Uterus (tissue), 4 donors: ENCODE measurements around the gene TMEM175. TPM values are rescaled to one million over a fixed set of nuclear protein-coding genes. Genes with fewer than 3 reads are reported as not detected.

Experiments
- DNase-seq, 2 donors: peaks; one replicate each; pipeline ENCODE4 v3.0.0-alpha.2; 2019 to 2020
- H3K27ac ChIP-seq, 2 donors: fragments of 200-600 bp; sonication (generic); 1 replicate in 1 of 2; 2 replicates in 1 of 2; pipeline ENCODE4 v1.5.1; 2016 to 2018
- H3K27me3 ChIP-seq, 2 donors: fragments of 200-600 bp; sonication (generic); one replicate each; pipeline ENCODE4 v1.5.1; 2018 to 2019; ENCODE audit warnings: control low read depth in 1 of 2
- H3K36me3 ChIP-seq, 2 donors: fragments of 200-600 bp; sonication (generic); one replicate each; pipeline ENCODE4 v1.5.1; 2019; ENCODE audit warnings: control low read depth in 1 of 2
- H3K4me1 ChIP-seq, 2 donors: fragments of 200-600 bp; sonication (generic); one replicate each; pipeline ENCODE4 v1.5.1; 2018 to 2019; ENCODE audit warnings: control low read depth in 1 of 2
- H3K4me3 ChIP-seq, 2 donors: fragments of 200-600 bp; sonication (generic); 1 replicate in 1 of 2; 2 replicates in 1 of 2; pipeline ENCODE4 v1.5.1; 2018 to 2019; ENCODE audit warnings: mild to moderate bottlenecking in 1 of 2
- H3K9me3 ChIP-seq, 2 donors: fragments of 200-600 bp; sonication (generic); one replicate each; pipeline ENCODE4 v1.5.1; 2019; ENCODE audit warnings: control low read depth in 1 of 2
- CTCF ChIP-seq, 4 experiments: fragments of 200-600 bp in 2 of 4; fragments of 450-650 bp in 2 of 4; sonication (generic) in 2 of 4; IDR thresholded peaks; one replicate each; pipeline ENCODE4 v1.5.1; 2016 to 2019; ENCODE audit warnings: antibody characterized with exemption in 4 of 4, mild to moderate bottlenecking in 2 of 4, moderate library complexity in 1 of 4
- POLR2A ChIP-seq, 2 donors: fragments of 450-650 bp; IDR thresholded peaks; one replicate each; pipeline ENCODE4 v1.6.1; 2016; ENCODE audit warnings: antibody characterized with exemption in 2 of 2, mild to moderate bottlenecking in 1 of 2, moderate library complexity in 1 of 2
- intact Hi-C: fragments of 100-400 bp; cut with DNase I; formaldehyde crosslinking; loops from one replicate; pipeline ENCODE4 v1.15.1; 2023; ENCODE audit warnings: low total_unique reads
- total RNA-seq, 4 donors: library from RNA; depleted of rRNA in 3 of 4; stranded (reverse); fragments of >200 nt in 3 of 4; gene quantifications; one replicate each; pipeline versions ENCODE4 v1.1.0 to v1.2.4, GENCODE V29; 2014 to 2023
- donor health status: DM: yes; HTN: yes; CAD: no.

The TMEM175 gene
- total RNA-seq, 4 donors from 2014 or later: 9.9 to 39.7 (median 26.3) TPM

GRCh38 chr4:970046-970745, 37.9 kb downstream of the TMEM175 start:
- Histone ChIP-seq H3K4me1 (peaks cover 0 to 21% of the 10 kb centered on the region in 2 donors), H3K9me3 (no peaks in the 10 kb centered on the region), H3K4me3 (no peak overlapping the region), H3K27ac (no peak overlapping the region), H3K27me3 (no peaks in the 10 kb centered on the region), H3K36me3 (no peaks in the 10 kb centered on the region)
- no peak for DNase-seq
- intact Hi-C loops: no loop called here
- TF ChIP-seq POLR2A (IDR thresholded peaks at IDR 0.05) (no peak), CTCF (IDR thresholded peaks at IDR 0.05) (no peak)

DNA sequence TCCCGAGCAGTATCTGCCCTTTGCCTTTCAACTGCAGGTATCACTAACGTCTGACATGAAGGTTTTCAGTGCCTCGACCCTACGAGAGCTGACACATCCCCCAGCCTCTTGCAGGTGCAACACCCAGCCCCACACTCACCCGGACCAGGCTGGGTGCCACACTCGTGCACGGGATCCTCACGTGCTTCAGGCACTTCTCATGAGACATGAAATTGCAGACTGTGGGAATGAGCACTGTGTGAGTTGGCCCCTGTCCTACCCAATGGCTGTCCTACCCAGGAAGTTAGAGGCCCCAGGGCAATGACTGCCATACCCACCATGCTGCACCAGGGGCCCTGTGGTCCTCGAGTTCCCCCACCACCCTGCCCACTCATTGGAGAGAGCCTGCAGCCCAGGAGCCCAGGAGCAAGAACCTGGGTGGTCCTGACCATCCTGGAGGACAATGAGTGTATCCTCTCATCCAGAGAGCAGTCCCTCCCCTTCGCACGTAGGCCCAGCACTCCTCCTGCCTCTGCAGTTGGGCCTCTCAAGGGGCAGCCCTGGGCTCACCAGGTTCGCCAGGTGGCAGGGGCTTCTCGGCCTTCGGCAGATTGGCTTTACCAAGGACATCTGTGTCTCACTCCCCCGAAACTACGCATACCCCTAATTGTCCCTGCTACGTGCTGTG, 38.7 kb downstream of the TMEM175 start:
- no peak for DNase-seq
- Histone ChIP-seq H3K4me1 (peaks cover 0 to 21% of the 10 kb centered on the region in 2 donors), H3K27ac (no peak overlapping the region), H3K27me3 (no peaks in the 10 kb centered on the region), H3K4me3 (no peak overlapping the region), H3K36me3 (no peaks in the 10 kb centered on the region), H3K9me3 (no peaks in the 10 kb centered on the region)
- intact Hi-C loops: no loop called here
- TF ChIP-seq POLR2A (IDR thresholded peaks at IDR 0.05) (no peak), CTCF (IDR thresholded peaks at IDR 0.05) (no peak)

DNA sequence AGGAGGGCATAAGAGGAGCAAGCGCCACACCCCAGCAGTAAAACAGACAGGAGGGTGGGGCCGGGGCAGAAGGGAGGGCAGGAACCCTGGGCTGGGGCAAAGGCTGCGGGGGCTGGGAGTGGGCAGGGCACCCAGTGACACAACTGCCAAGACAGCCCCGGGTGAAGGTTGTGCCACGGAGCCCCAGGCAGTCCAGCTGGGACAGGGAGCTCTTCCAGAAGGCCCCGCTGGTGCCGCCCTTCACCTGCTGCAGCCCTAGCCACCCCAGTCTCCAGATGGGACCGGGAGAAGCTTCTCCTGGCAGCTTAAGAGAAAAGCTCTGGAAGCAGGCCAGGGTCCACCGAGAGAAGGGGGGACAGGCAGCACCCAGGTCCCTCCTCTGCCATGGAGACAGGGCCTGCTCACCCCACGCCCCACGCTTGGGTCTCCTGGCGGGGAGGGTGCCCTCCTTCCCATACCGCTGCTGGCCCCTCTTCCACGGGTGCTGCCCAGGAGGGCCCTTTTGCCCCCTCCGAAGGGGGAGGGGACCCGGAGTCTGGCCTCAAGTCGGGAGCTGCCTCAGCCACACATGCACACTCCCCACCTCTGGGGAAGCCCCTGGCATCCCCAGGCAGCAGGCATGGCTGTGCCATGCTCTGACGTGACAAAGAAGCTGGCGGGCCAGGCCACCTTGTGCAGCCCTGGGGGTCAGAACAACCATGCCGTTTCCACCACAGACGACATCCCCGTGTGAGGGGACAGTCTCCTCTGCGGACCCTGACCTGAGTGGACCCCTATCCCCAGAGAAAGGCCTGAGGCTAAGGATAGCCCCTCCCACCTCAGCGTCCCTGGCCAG, 39.6 kb downstream of the TMEM175 start:
- TF ChIP-seq CTCF (IDR thresholded peaks at IDR 0.05) (no peak), POLR2A (IDR thresholded peaks at IDR 0.05) (no peak)
- Histone ChIP-seq H3K9me3 (no peaks in the 10 kb centered on the region), H3K4me1 (peaks cover 0 to 21% of the 10 kb centered on the region in 2 donors), H3K27ac (no peak overlapping the region), H3K36me3 (no peaks in the 10 kb centered on the region), H3K4me3 (no peak overlapping the region), H3K27me3 (no peaks in the 10 kb centered on the region)
- intact Hi-C loops: no loop called here
- DNase-seq: no peak

DNA sequence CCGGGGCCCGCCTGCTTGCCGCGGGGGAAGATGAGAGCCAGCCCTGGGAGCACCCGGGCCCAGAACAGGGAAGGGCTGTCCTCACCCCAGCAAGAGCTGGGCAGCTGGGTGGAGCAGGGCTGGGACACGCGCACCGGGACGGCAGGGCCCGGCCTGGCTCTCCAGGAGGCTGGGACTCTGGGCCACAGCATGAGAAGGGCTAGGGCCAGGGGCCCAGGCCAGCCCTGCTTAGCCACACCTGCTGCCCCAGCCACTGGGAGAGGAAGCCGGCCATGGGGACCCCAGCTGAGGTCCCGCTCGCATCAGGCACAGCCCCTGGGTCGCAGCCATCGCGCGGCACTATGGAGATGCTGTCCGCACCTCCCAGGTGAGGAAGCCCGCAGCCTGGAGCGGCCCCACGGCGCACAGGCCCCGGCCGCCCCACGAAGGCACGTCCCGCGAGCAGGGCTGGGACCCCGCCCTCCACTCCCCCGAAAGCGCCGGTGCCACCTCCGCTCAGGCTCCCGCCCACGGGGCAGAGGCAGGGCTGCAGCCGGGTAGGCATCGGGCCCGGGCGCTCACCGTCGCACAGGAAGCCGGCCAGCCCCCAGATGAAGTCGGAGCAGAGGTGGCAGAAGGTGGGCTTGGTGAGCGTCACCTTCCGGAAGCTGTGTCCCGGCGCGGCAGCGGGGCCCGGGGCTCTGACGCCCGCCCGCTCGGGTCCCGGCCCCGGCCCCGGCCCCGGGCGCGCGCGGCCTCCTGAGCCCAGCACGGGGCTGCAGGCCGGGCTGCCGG, 40.6 kb downstream of the TMEM175 start:
- no peaks in the 10 kb centered on the region for H3K36me3 ChIP-seq
- peaks cover 0 to 21% of the 10 kb centered on the region in 2 donors for H3K4me1 ChIP-seq
- peak overlapping the region; percentile 57 to 59 for H3K4me3 ChIP-seq
- intact Hi-C loops: no loop called here
- peak overlapping the region; percentile 1 to 3 for H3K27ac ChIP-seq
- no peaks in the 10 kb centered on the region for H3K9me3 ChIP-seq
- DNase-seq: peak in 1 of 2 donors; percentile 42
- TF ChIP-seq POLR2A (IDR thresholded peaks at IDR 0.05) (no peak), CTCF (IDR thresholded peaks at IDR 0.05) (no peak)
- no peaks in the 10 kb centered on the region for H3K27me3 ChIP-seq
